Measurements from ENCODE around the gene RETREG2.

RETREG2 gene

GRCh38 chr2:219177552-219178376 is at the start of gene RETREG2:
Gene RETREG2 (plus strand): TSS chr2:219178275. CDS start chr2:219178353, 78 bp downstream.
- peaks cover 21% of the 10 kb centered on the region for H3K36me3 ChIP-seq (ENCODE audit: control insufficient read depth, insufficient read depth, low read length)
- H3K4me1 ChIP-seq (ENCODE audit: control insufficient read depth, insufficient read depth, low read length): peaks cover 24% of the 10 kb centered on the region
- peak within 1 kb of the TSS; percentile 94 for H3K9ac ChIP-seq (ENCODE audit: low read length)
- H3K9me3 ChIP-seq (ENCODE audit: control insufficient read depth, low read length): no peaks in the 10 kb centered on the region
- H3K27me3 ChIP-seq (ENCODE audit: control insufficient read depth, insufficient read depth, low read length): no peaks in the 10 kb centered on the region
- H3K4me3 ChIP-seq (ENCODE audit: low read length): peak within 1 kb of the TSS; percentile 31

- no peak overlapping the region for H3K4me3 ChIP-seq (ENCODE audit: low read length)
- no peaks in the 10 kb centered on the region for H3K9me3 ChIP-seq (ENCODE audit: control insufficient read depth, low read length)
- H3K9ac ChIP-seq (ENCODE audit: low read length): no peak overlapping the region
- no peaks in the 10 kb centered on the region for H3K36me3 ChIP-seq (ENCODE audit: control insufficient read depth, insufficient read depth, low read length)
- H3K4me1 ChIP-seq (ENCODE audit: control insufficient read depth, insufficient read depth, low read length): peaks cover 56% of the 10 kb centered on the region
- no peaks in the 10 kb centered on the region for H3K27me3 ChIP-seq (ENCODE audit: control insufficient read depth, insufficient read depth, low read length)
Observed at GRCh38 chr2:219128396-219128795, 49.7 kb upstream of the RETREG2 start.

- Histone ChIP-seq H3K4me3 (ENCODE audit: low read length) (no peak overlapping the region), H3K4me1 (ENCODE audit: control insufficient read depth, insufficient read depth, low read length) (peaks cover 44% of the 10 kb centered on the region), H3K9me3 (ENCODE audit: control insufficient read depth, low read length) (no peaks in the 10 kb centered on the region), H3K9ac (ENCODE audit: low read length) (no peak overlapping the region), H3K27me3 (ENCODE audit: control insufficient read depth, insufficient read depth, low read length) (no peaks in the 10 kb centered on the region), H3K36me3 (ENCODE audit: control insufficient read depth, insufficient read depth, low read length) (no peaks in the 10 kb centered on the region)
Observed at GRCh38 chr2:219129589-219129988, 48.5 kb upstream of the RETREG2 start.

GRCh38 chr2:219131327-219131726 is 46.7 kb upstream of the RETREG2 start:
- Histone ChIP-seq H3K9ac (ENCODE audit: low read length) (no peak overlapping the region), H3K4me3 (ENCODE audit: low read length) (no peak overlapping the region), H3K9me3 (ENCODE audit: control insufficient read depth, low read length) (no peaks in the 10 kb centered on the region), H3K27me3 (ENCODE audit: control insufficient read depth, insufficient read depth, low read length) (no peaks in the 10 kb centered on the region), H3K4me1 (ENCODE audit: control insufficient read depth, insufficient read depth, low read length) (peaks cover 26% of the 10 kb centered on the region), H3K36me3 (ENCODE audit: control insufficient read depth, insufficient read depth, low read length) (no peaks in the 10 kb centered on the region)

- no peak overlapping the region for H3K9ac ChIP-seq (ENCODE audit: low read length)
- H3K4me3 ChIP-seq (ENCODE audit: low read length): no peak overlapping the region
- H3K27me3 ChIP-seq (ENCODE audit: control insufficient read depth, insufficient read depth, low read length): no peaks in the 10 kb centered on the region
- no peaks in the 10 kb centered on the region for H3K9me3 ChIP-seq (ENCODE audit: control insufficient read depth, low read length)
- H3K36me3 ChIP-seq (ENCODE audit: control insufficient read depth, insufficient read depth, low read length): no peaks in the 10 kb centered on the region
- H3K4me1 ChIP-seq (ENCODE audit: control insufficient read depth, insufficient read depth, low read length): peaks cover 22% of the 10 kb centered on the region
Observed at GRCh38 chr2:219131744-219132143, 46.3 kb upstream of the RETREG2 start.

- Histone ChIP-seq H3K4me1 (ENCODE audit: control insufficient read depth, insufficient read depth, low read length) (peaks cover under 1% of the 10 kb centered on the region), H3K4me3 (ENCODE audit: low read length) (no peak overlapping the region), H3K36me3 (ENCODE audit: control insufficient read depth, insufficient read depth, low read length) (no peaks in the 10 kb centered on the region)
Observed at GRCh38 chr2:219133976-219134375, 44.1 kb upstream of the RETREG2 start.

GRCh38 chr2:219140722-219141121 is 37.4 kb upstream of the RETREG2 start:
- Histone ChIP-seq H3K9ac (ENCODE audit: low read length) (no peak overlapping the region), H3K4me3 (ENCODE audit: low read length) (no peak overlapping the region), H3K4me1 (ENCODE audit: control insufficient read depth, insufficient read depth, low read length) (no peaks in the 10 kb centered on the region), H3K36me3 (ENCODE audit: control insufficient read depth, insufficient read depth, low read length) (peaks cover 4% of the 10 kb centered on the region), H3K9me3 (ENCODE audit: control insufficient read depth, low read length) (no peaks in the 10 kb centered on the region), H3K27me3 (ENCODE audit: control insufficient read depth, insufficient read depth, low read length) (no peaks in the 10 kb centered on the region)

More at GRCh38 chr2:219133976-219134375, 44.1 kb upstream of the RETREG2 start:
- H3K9me3 ChIP-seq (ENCODE audit: control insufficient read depth, low read length): no peaks in the 10 kb centered on the region
- H3K27me3 ChIP-seq (ENCODE audit: control insufficient read depth, insufficient read depth, low read length): no peaks in the 10 kb centered on the region
- H3K9ac ChIP-seq (ENCODE audit: low read length): no peak overlapping the region

- peaks cover 9% of the 10 kb centered on the region for H3K36me3 ChIP-seq (ENCODE audit: control insufficient read depth, insufficient read depth, low read length)
- H3K4me1 ChIP-seq (ENCODE audit: control insufficient read depth, insufficient read depth, low read length): no peaks in the 10 kb centered on the region
- H3K4me3 ChIP-seq (ENCODE audit: low read length): no peak overlapping the region
- no peak overlapping the region for H3K9ac ChIP-seq (ENCODE audit: low read length)
- no peaks in the 10 kb centered on the region for H3K9me3 ChIP-seq (ENCODE audit: control insufficient read depth, low read length)
- no peaks in the 10 kb centered on the region for H3K27me3 ChIP-seq (ENCODE audit: control insufficient read depth, insufficient read depth, low read length)
Observed at GRCh38 chr2:219142329-219142728, 35.7 kb upstream of the RETREG2 start.

GRCh38 chr2:219149667-219150066 is 28.4 kb upstream of the RETREG2 start:
- H3K9ac ChIP-seq (ENCODE audit: low read length): no peak overlapping the region
- H3K27me3 ChIP-seq (ENCODE audit: control insufficient read depth, insufficient read depth, low read length): no peaks in the 10 kb centered on the region
- no peak overlapping the region for H3K4me3 ChIP-seq (ENCODE audit: low read length)
- no peaks in the 10 kb centered on the region for H3K9me3 ChIP-seq (ENCODE audit: control insufficient read depth, low read length)
- peaks cover 9% of the 10 kb centered on the region for H3K36me3 ChIP-seq (ENCODE audit: control insufficient read depth, insufficient read depth, low read length)
- peaks cover 4% of the 10 kb centered on the region for H3K4me1 ChIP-seq (ENCODE audit: control insufficient read depth, insufficient read depth, low read length)

- Histone ChIP-seq H3K4me3 (ENCODE audit: low read length) (no peak overlapping the region), H3K9me3 (ENCODE audit: control insufficient read depth, low read length) (no peaks in the 10 kb centered on the region), H3K4me1 (ENCODE audit: control insufficient read depth, insufficient read depth, low read length) (peaks cover 7% of the 10 kb centered on the region), H3K27me3 (ENCODE audit: control insufficient read depth, insufficient read depth, low read length) (no peaks in the 10 kb centered on the region), H3K36me3 (ENCODE audit: control insufficient read depth, insufficient read depth, low read length) (no peaks in the 10 kb centered on the region), H3K9ac (ENCODE audit: low read length) (no peak overlapping the region)
Observed at GRCh38 chr2:219155054-219155644, 22.9 kb upstream of the RETREG2 start.

- no peak overlapping the region for H3K9ac ChIP-seq (ENCODE audit: low read length)
- H3K9me3 ChIP-seq (ENCODE audit: control insufficient read depth, low read length): no peaks in the 10 kb centered on the region
- H3K4me3 ChIP-seq (ENCODE audit: low read length): no peak overlapping the region
- no peaks in the 10 kb centered on the region for H3K27me3 ChIP-seq (ENCODE audit: control insufficient read depth, insufficient read depth, low read length)
- H3K4me1 ChIP-seq (ENCODE audit: control insufficient read depth, insufficient read depth, low read length): peaks cover 13% of the 10 kb centered on the region
- no peaks in the 10 kb centered on the region for H3K36me3 ChIP-seq (ENCODE audit: control insufficient read depth, insufficient read depth, low read length)
Observed at GRCh38 chr2:219157396-219157795, 20.7 kb upstream of the RETREG2 start.

- no peak overlapping the region for H3K9ac ChIP-seq (ENCODE audit: low read length)
Observed at GRCh38 chr2:219158025-219158424, 20.1 kb upstream of the RETREG2 start.

More at GRCh38 chr2:219158025-219158424, 20.1 kb upstream of the RETREG2 start:
- Histone ChIP-seq H3K27me3 (ENCODE audit: control insufficient read depth, insufficient read depth, low read length) (no peaks in the 10 kb centered on the region), H3K36me3 (ENCODE audit: control insufficient read depth, insufficient read depth, low read length) (no peaks in the 10 kb centered on the region), H3K4me1 (ENCODE audit: control insufficient read depth, insufficient read depth, low read length) (peaks cover 13% of the 10 kb centered on the region), H3K4me3 (ENCODE audit: low read length) (no peak overlapping the region), H3K9me3 (ENCODE audit: control insufficient read depth, low read length) (no peaks in the 10 kb centered on the region)

All from mucosa of stomach (tissue), 1 donor.